HepG2 (cell line): ENCODE measurements around the gene CMTM2. TPM values are rescaled to one million over a fixed set of nuclear protein-coding genes. Genes with fewer than 3 reads are reported as not detected.
A peak's percentile ranks its signal among the peaks of the same experiment; 100 is the strongest.

ENCODE experiments used
- CREB1 ChIP-seq, 2 experiments: fragments of 450-650 bp in 1 of 2; IDR thresholded peaks; 2 replicates each; pipeline ENCODE4 v1.6.1; 2016 to 2017; ENCODE audit warnings: control low read depth in 1 of 2, mild to moderate bottlenecking in 1 of 2, missing compliant biosample characterization in 1 of 2, missing genetic modification characterization in 1 of 2
- HNRNPUL1 ChIP-seq: fragments of 200-400 bp; formaldehyde crosslinking; IDR thresholded peaks from 2 replicates; pipeline ENCODE4 v1.6.1; 2017; ENCODE audit warnings: low read depth, mild to moderate bottlenecking, low read length, moderate library complexity
- NCOA5 ChIP-seq: sonication (generic); formaldehyde crosslinking; IDR thresholded peaks from 2 replicates; pipeline ENCODE4 v1.4.0; 2020; ENCODE audit warnings: missing genetic modification reagents
- ZNF256 ChIP-seq: sonication (generic); formaldehyde crosslinking; conservative IDR thresholded peaks from 2 replicates; pipeline ENCODE4 v1.4.0; 2020; ENCODE audit warnings: missing genetic modification reagents
- ZNF619 ChIP-seq: sonication (generic); formaldehyde crosslinking; IDR thresholded peaks from 2 replicates; pipeline ENCODE4 v1.4.0; 2020; ENCODE audit warnings: mild to moderate bottlenecking, missing genetic modification reagents
- ZNF777 ChIP-seq: sonication (generic); formaldehyde crosslinking; IDR thresholded peaks from 2 replicates; pipeline ENCODE4 v1.4.0; 2020; ENCODE audit warnings: missing genetic modification reagents
- ZNF781 ChIP-seq: sonication (generic); formaldehyde crosslinking; IDR thresholded peaks from 2 replicates; pipeline ENCODE4 v1.5.1; 2020; ENCODE audit warnings: borderline replicate concordance, mild to moderate bottlenecking, missing genetic modification reagents; ENCODE audit errors: not compliant biosample characterization
- ZNF883 ChIP-seq: sonication (generic); formaldehyde crosslinking; IDR thresholded peaks from 2 replicates; pipeline ENCODE4 v1.5.1; 2020; ENCODE audit warnings: mild to moderate bottlenecking, missing genetic modification reagents; ENCODE audit errors: not compliant biosample characterization
- polyA plus RNA-seq, 8 experiments: library from polyadenylated mRNA; depleted of rRNA in 3 of 8; stranded (reverse) in 7 of 8; unstranded in 1 of 8; fragments of >200 nt; fragmentation: Illumina TruSeq in 4 of 8; extraction: Trizol in 4 of 8; gene quantifications; 2 replicates each; pipeline versions ENCODE4 v1.2.1 to v1.2.3, GENCODE V29; 2011 to 2016; ENCODE audit warnings: low read depth in 4 of 8, missing spikeins in 1 of 8, mixed read lengths in 1 of 8; ENCODE audit not compliant: insufficient read depth in 1 of 8
- total RNA-seq, 5 experiments: library from RNA; depleted of rRNA; stranded (reverse); fragments of >200 nt; fragmentation: Illumina TruSeq; extraction: Trizol; gene quantifications; 2 replicates each; pipeline ENCODE4 v1.2.3, GENCODE V29; 2016; ENCODE audit warnings: low read depth in 1 of 5
- TF ChIP-seq, protein P1 (sequence below), 2 experiments: sonication (generic) in 1 of 2; formaldehyde crosslinking in 1 of 2; IDR thresholded peaks; 2 replicates each; pipeline versions ENCODE4 v1.5.1 to v1.6.1; 2011 to 2020; ENCODE audit warnings: borderline replicate concordance in 1 of 2, low read depth in 1 of 2, low read length in 1 of 2, mild to moderate bottlenecking in 1 of 2, missing genetic modification reagents in 1 of 2, moderate library complexity in 1 of 2
- TF ChIP-seq, protein P2 (sequence below): sonication (generic); formaldehyde crosslinking; IDR thresholded peaks from 2 replicates; pipeline ENCODE4 v1.8.1; 2023; ENCODE audit warnings: mild to moderate bottlenecking, missing genetic modification reagents
- TF ChIP-seq, protein P3 (sequence below): sonication (generic); formaldehyde crosslinking; IDR thresholded peaks from 2 replicates; pipeline ENCODE4 v1.4.0; 2020; ENCODE audit warnings: missing genetic modification reagents, borderline replicate concordance
- TF ChIP-seq, protein P4 (sequence below): sonication (generic); formaldehyde crosslinking; IDR thresholded peaks from 2 replicates; pipeline ENCODE4 v1.8.0; 2022; ENCODE audit warnings: missing genetic modification reagents, low read depth, mild to moderate bottlenecking, borderline replicate concordance
- TF ChIP-seq, protein P5 (sequence below): sonication (generic); formaldehyde crosslinking; IDR thresholded peaks from 2 replicates; pipeline ENCODE4 v1.4.0; 2020; ENCODE audit warnings: missing genetic modification reagents
- TF ChIP-seq, protein P6 (sequence below): sonication (generic); formaldehyde crosslinking; IDR thresholded peaks from 2 replicates; pipeline ENCODE4 v1.5.0; 2020; ENCODE audit warnings: mild to moderate bottlenecking, missing genetic modification reagents, moderate library complexity
- TF ChIP-seq, protein P7 (sequence below): sonication (generic); formaldehyde crosslinking; IDR thresholded peaks from 2 replicates; pipeline ENCODE4 v1.4.0; 2020; ENCODE audit warnings: missing genetic modification reagents, borderline replicate concordance

CMTM2 gene
- total and polyA plus RNA-seq, 2 of the 13 experiments (the other 11 are each of a cell fraction or from before 2014, with no cell fraction given), result not detected

DNA sequence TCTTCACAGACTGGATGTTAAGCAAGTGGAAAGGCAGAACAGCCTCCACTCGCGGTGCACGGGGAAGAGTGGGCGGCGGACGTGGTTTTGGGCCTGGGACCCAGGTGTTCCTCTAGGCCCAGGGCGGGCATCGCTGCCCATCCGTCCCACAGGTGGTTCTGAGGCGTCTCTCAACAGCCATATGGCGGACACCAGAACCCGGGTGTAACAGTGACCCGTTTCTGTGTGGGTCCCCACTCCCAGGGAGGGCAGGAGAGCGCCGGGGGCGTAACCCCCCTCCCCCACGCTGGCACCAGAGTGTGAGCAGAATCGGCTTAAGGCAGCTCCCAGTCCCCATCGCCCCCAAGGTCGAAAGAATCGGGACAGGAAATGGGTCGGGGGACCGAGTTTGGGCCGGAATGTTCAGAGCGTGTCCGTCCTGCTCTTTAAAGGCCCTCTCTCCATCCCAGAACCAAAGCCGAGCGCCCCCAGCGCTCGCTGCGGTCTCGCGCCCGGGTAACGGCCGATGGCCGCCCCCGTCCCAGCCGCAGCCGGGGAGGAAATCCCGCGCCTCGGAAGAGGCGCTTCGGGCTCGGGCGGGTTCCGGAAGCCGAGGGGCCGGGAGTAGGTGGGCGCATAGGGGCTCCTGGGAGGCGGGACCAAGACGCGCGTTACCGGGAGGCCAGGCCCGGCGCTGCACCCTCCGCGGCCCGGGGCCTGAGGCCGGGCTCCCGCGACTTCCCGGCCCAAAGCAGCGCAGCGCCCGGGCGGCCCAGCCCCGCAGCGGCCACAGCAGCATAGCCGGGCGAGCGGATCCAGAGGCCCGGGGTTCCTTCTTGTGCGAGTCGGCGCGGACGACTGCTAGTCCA is 29.8 kb upstream of the CMTM2 start, which contains the start of gene TK2 (continued):
- TF ChIP-seq, protein P1, sequence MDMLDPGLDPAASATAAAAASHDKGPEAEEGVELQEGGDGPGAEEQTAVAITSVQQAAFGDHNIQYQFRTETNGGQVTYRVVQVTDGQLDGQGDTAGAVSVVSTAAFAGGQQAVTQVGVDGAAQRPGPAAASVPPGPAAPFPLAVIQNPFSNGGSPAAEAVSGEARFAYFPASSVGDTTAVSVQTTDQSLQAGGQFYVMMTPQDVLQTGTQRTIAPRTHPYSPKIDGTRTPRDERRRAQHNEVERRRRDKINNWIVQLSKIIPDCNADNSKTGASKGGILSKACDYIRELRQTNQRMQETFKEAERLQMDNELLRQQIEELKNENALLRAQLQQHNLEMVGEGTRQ (IDR thresholded peaks at IDR 0.05; ENCODE audit: low read depth, low read length), result no peak
- TF ChIP-seq, protein P1 (CRISPR knock-in tag; IDR thresholded peaks at IDR 0.05; ENCODE audit: borderline replicate concordance), result no peak
- TF ChIP-seq HNRNPUL1 (no peak), CREB1 (IDR thresholded peaks at IDR 0.05) (no peak), CREB1 (CRISPR knock-in tag; IDR thresholded peaks at IDR 0.05) (no peak), ZNF781 (CRISPR knock-in tag) (peak; percentile 29), ZNF883 (CRISPR knock-in tag) (peak; percentile 68), ZNF256 (CRISPR knock-in tag) (no peak; the same call in 1 of the 2 replicates), NCOA5 (no peak), ZNF777 (CRISPR knock-in tag) (peak; percentile 59), ZNF619 (CRISPR knock-in tag) (no peak)
- TF ChIP-seq, protein P2, sequence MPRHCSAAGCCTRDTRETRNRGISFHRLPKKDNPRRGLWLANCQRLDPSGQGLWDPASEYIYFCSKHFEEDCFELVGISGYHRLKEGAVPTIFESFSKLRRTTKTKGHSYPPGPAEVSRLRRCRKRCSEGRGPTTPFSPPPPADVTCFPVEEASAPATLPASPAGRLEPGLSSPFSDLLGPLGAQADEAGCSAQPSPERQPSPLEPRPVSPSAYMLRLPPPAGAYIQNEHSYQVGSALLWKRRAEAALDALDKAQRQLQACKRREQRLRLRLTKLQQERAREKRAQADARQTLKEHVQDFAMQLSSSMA (CRISPR knock-in tag), result no peak; the same call in 1 of the 2 replicates
- TF ChIP-seq, protein P3, sequence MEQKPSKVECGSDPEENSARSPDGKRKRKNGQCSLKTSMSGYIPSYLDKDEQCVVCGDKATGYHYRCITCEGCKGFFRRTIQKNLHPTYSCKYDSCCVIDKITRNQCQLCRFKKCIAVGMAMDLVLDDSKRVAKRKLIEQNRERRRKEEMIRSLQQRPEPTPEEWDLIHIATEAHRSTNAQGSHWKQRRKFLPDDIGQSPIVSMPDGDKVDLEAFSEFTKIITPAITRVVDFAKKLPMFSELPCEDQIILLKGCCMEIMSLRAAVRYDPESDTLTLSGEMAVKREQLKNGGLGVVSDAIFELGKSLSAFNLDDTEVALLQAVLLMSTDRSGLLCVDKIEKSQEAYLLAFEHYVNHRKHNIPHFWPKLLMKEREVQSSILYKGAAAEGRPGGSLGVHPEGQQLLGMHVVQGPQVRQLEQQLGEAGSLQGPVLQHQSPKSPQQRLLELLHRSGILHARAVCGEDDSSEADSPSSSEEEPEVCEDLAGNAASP (CRISPR knock-in tag), result peak; percentile 58; the same call in 1 of the 2 replicates
- TF ChIP-seq, protein P4, sequence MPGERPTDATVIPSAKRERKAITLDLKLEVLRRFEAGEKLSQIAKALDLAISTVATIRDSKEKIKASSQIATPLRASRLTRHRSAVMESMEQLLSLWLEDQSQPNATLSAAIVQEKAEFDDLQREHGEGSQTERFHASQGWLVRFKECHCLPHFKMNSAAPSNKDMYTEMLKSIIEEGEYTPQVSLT (CRISPR knock-in tag), result 0 out of 2 replicates have a peak, but pooled peaks have one; percentile 42
- TF ChIP-seq, protein P5, sequence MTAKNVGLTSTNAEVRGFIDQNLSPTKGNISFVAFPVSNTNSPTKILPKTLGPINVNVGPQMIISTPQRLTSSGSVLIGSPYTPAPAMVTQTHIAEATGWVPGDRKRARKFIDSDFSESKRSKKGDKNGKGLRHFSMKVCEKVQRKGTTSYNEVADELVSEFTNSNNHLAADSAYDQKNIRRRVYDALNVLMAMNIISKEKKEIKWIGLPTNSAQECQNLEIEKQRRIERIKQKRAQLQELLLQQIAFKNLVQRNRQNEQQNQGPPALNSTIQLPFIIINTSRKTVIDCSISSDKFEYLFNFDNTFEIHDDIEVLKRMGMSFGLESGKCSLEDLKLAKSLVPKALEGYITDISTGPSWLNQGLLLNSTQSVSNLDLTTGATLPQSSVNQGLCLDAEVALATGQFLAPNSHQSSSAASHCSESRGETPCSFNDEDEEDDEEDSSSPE (CRISPR knock-in tag), result peak; percentile 89
- TF ChIP-seq, protein P6, sequence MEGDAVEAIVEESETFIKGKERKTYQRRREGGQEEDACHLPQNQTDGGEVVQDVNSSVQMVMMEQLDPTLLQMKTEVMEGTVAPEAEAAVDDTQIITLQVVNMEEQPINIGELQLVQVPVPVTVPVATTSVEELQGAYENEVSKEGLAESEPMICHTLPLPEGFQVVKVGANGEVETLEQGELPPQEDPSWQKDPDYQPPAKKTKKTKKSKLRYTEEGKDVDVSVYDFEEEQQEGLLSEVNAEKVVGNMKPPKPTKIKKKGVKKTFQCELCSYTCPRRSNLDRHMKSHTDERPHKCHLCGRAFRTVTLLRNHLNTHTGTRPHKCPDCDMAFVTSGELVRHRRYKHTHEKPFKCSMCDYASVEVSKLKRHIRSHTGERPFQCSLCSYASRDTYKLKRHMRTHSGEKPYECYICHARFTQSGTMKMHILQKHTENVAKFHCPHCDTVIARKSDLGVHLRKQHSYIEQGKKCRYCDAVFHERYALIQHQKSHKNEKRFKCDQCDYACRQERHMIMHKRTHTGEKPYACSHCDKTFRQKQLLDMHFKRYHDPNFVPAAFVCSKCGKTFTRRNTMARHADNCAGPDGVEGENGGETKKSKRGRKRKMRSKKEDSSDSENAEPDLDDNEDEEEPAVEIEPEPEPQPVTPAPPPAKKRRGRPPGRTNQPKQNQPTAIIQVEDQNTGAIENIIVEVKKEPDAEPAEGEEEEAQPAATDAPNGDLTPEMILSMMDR, result peak; percentile 47
- TF ChIP-seq, protein P7, sequence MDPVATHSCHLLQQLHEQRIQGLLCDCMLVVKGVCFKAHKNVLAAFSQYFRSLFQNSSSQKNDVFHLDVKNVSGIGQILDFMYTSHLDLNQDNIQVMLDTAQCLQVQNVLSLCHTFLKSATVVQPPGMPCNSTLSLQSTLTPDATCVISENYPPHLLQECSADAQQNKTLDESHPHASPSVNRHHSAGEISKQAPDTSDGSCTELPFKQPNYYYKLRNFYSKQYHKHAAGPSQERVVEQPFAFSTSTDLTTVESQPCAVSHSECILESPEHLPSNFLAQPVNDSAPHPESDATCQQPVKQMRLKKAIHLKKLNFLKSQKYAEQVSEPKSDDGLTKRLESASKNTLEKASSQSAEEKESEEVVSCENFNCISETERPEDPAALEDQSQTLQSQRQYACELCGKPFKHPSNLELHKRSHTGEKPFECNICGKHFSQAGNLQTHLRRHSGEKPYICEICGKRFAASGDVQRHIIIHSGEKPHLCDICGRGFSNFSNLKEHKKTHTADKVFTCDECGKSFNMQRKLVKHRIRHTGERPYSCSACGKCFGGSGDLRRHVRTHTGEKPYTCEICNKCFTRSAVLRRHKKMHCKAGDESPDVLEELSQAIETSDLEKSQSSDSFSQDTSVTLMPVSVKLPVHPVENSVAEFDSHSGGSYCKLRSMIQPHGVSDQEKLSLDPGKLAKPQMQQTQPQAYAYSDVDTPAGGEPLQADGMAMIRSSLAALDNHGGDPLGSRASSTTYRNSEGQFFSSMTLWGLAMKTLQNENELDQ (CRISPR knock-in tag), result no peak
